K562 (cell line): ENCODE data around the gene JPH2. TPM values are rescaled to one million over a fixed set of nuclear protein-coding genes. Genes with fewer than 3 reads are reported as not detected.
A peak's percentile ranks its signal among the peaks of the same experiment; 100 is the strongest.
"Not testable (repeated sequence)": the region's sequence is repeated elsewhere in the genome, so short reads cannot be mapped to it uniquely, and the experiment has no call there.

Experiments
- ATAC-seq: fragments of 200-7000 bp; cut with Tn5 transposase; 3 replicates; pipeline ENCODE4 v1.9.1; 2020; ENCODE audit warnings: moderate library complexity
- BruUV-seq: library from RNA; stranded (reverse); fragments of 400-500 nt; replicated peaks from 2 replicates; lab custom pipeline; 2021; lab: Mats Ljungman, UMichigan
- CTCF ChIA-PET: fragments of 300-600 bp; formaldehyde crosslinking; extraction: SDS; loops from one replicate; lab custom pipeline; 2021; ENCODE audit warnings: low intra/inter-chr PET ratio; lab: Yijun Ruan, JAX
- POLR2A ChIA-PET: fragments of 300-600, 350-650 bp; sonication (Branson Sonifier 250); formaldehyde crosslinking; extraction: SDS; loops from one replicate; lab custom pipeline; 2021; ENCODE audit warnings: antibody characterized with exemption, inconsistent platforms; lab: Yijun Ruan, JAX
- DNase-seq, 4 experiments: peaks; one replicate each; pipeline versions ENCODE4 v3.0.0 to v3.0.0-alpha.2; 2011 to 2018; ENCODE audit warnings: low spot score in 3 of 4, mixed read lengths in 3 of 4; ENCODE audit errors: extremely low read depth in 1 of 4
- FAIRE-seq: peaks from 2 replicates; lab custom pipeline; 2011; peaks lifted over from hg19 to GRCh38; lab: Jason Lieb, UNC
- H2AFZ ChIP-seq: 2 replicates; pipeline ENCODE4 v1.6.0; 2011; ENCODE audit warnings: low read depth, low read length, control low read depth, inconsistent platforms
- H3K27ac ChIP-seq: fragments of 200-600 bp; 3 replicates; pipeline ENCODE4 v1.8.0; 2011; ENCODE audit warnings: low read depth, mild to moderate bottlenecking, control low read depth, inconsistent platforms, low read length, moderate library complexity, mixed read lengths; ENCODE audit errors: extremely low read depth
- H3K27me3 ChIP-seq, 2 experiments: fragments of 300-600 bp in 1 of 2; 2 replicates in 1 of 2; 3 replicates in 1 of 2; pipeline versions ENCODE4 v1.6.0 to v1.8.0; 2011; ENCODE audit warnings: inconsistent platforms in 2 of 2, low read length in 2 of 2, mild to moderate bottlenecking in 1 of 2, mixed read lengths in 1 of 2, moderate library complexity in 1 of 2; ENCODE audit not compliant: control insufficient read depth in 2 of 2, insufficient read depth in 2 of 2
- H3K36me3 ChIP-seq: fragments of 300-600 bp; 3 replicates; pipeline ENCODE4 v1.8.0; 2011; ENCODE audit warnings: mild to moderate bottlenecking, low read length, inconsistent platforms; ENCODE audit not compliant: control insufficient read depth, insufficient read depth
- H3K4me1 ChIP-seq, 2 experiments: fragments of 200-600 bp in 1 of 2; replicated peaks in 1 of 2; 2 replicates in 1 of 2; 3 replicates in 1 of 2; pipeline versions ENCODE4 v1.5.1 to v1.8.0; 2011; ENCODE audit warnings: inconsistent platforms in 2 of 2, low read length in 2 of 2, mild to moderate bottlenecking in 1 of 2, mixed read lengths in 1 of 2, moderate library complexity in 1 of 2; ENCODE audit not compliant: control insufficient read depth in 2 of 2, insufficient read depth in 2 of 2
- H3K4me2 ChIP-seq: 2 replicates; pipeline ENCODE4 v1.6.1; 2011; ENCODE audit warnings: low read length, control low read depth, inconsistent platforms, mixed read lengths; ENCODE audit not compliant: insufficient read depth
- H3K4me3 ChIP-seq: fragments of 200-600 bp; sonication (generic), shearing (Covaris generic); 2 replicates; pipeline ENCODE4 v1.5.1; 2016; ENCODE audit warnings: control low read depth, inconsistent platforms
- H3K79me2 ChIP-seq: fragments of 200-600 bp; 3 replicates; pipeline ENCODE4 v1.8.0; 2011; ENCODE audit warnings: low read length, inconsistent platforms; ENCODE audit not compliant: control insufficient read depth, insufficient read depth
- H3K9ac ChIP-seq, 2 experiments: 2 replicates each; pipeline versions ENCODE4 v1.6.0 to v1.6.1; 2011; ENCODE audit warnings: low read depth in 2 of 2, low read length in 2 of 2, control low read depth in 1 of 2, inconsistent platforms in 1 of 2, mild to moderate bottlenecking in 1 of 2, mixed read lengths in 1 of 2; ENCODE audit not compliant: insufficient read depth in 1 of 2
- H3K9me1 ChIP-seq: one replicate; pipeline ENCODE4 v1.6.0; 2011; ENCODE audit warnings: inconsistent platforms, mild to moderate bottlenecking, low read length, moderate library complexity; ENCODE audit not compliant: control insufficient read depth, insufficient read depth
- H3K9me3 ChIP-seq: replicated peaks from 2 replicates; pipeline ENCODE4 v1.5.1; 2011; ENCODE audit warnings: low read depth, low read length, inconsistent platforms; ENCODE audit not compliant: control insufficient read depth, insufficient read depth
- H4K20me1 ChIP-seq: replicated peaks from 2 replicates; pipeline ENCODE4 v1.6.1; 2011; ENCODE audit warnings: low read length, inconsistent platforms, mixed read lengths; ENCODE audit not compliant: control insufficient read depth, insufficient read depth
- MXI1 ChIP-seq: IDR thresholded peaks from 2 replicates; pipeline ENCODE4 v1.6.1; 2011; ENCODE audit warnings: low read depth, mild to moderate bottlenecking, improper control_type of control experiment, low read length
- RBM25 ChIP-seq: fragments of 200-400 bp; formaldehyde crosslinking; IDR thresholded peaks from 2 replicates; pipeline ENCODE4 v1.6.1; 2018; ENCODE audit warnings: low read length, low read depth, moderate library complexity; ENCODE audit not compliant: severe bottlenecking
- ZBTB17 ChIP-seq: fragments of 450-650 bp; formaldehyde crosslinking; IDR thresholded peaks from 2 replicates; pipeline ENCODE4 v1.4.0; 2020; ENCODE audit warnings: mild to moderate bottlenecking
- ZFP36 ChIP-seq: fragments of 150-350 bp; IDR thresholded peaks from 2 replicates; pipeline ENCODE4 v1.6.1; 2018; ENCODE audit warnings: low read length, low read depth; ENCODE audit not compliant: partially characterized antibody
- ZNF764 ChIP-seq: fragments of 250-450 bp; sonication (Bioruptor Pico); IDR thresholded peaks from 2 replicates; pipeline ENCODE4 v1.4.0; 2020; ENCODE audit warnings: low read depth, mild to moderate bottlenecking, moderate library complexity
- WGBS: fragments of 100-300 bp; shearing (Covaris generic); methylation state at CpG from one replicate; pipeline ENCODE4 v1.1.6; 2016; ENCODE audit warnings: low coverage, mixed read lengths; ENCODE audit not compliant: insufficient coverage; ENCODE audit errors: missing lambda C conversion rate; 5-methylcytosine and 5-hydroxymethylcytosine counted together
- in situ Hi-C: fragments of 300-500 bp; cut with MboI; formaldehyde crosslinking; loops from 4 replicates; pipeline ENCODE4 v1.15.0; 2018; ENCODE audit warnings: inconsistent platforms, mixed read lengths
- intact Hi-C: fragments of 100-400 bp; cut with micrococcal nuclease; formaldehyde crosslinking; loops from 2 replicates; pipeline ENCODE4 v1.14.2; 2022
- polyA plus RNA-seq, 8 experiments: library from polyadenylated mRNA; depleted of rRNA in 4 of 8; stranded (reverse) in 5 of 8; unstranded in 3 of 8; fragments of >200 nt; fragmentation: Nextera tagmentation in 2 of 8; fragmentation: Illumina TruSeq in 1 of 8; extraction: Ambion mirVana in 2 of 8; extraction: Trizol in 1 of 8; gene quantifications; 2 replicates each; pipeline versions ENCODE4 v1.2.1 to v1.2.3, GENCODE V29; 2011 to 2014; ENCODE audit warnings: inconsistent platforms in 1 of 8, missing spikeins in 1 of 8
- total RNA-seq, 7 experiments: library from RNA; depleted of rRNA in 6 of 7; stranded (reverse); fragments of >200 nt in 6 of 7; fragmentation: Illumina TruSeq in 2 of 7; extraction: Trizol in 2 of 7; gene quantifications; 2 replicates each; pipeline versions ENCODE4 v1.2.1 to v1.2.3, GENCODE V29; 2011 to 2021; ENCODE audit warnings: low replicate concordance in 1 of 7
- TF ChIP-seq, protein P1 (sequence below): sonication (generic); formaldehyde crosslinking; IDR thresholded peaks from 2 replicates; pipeline ENCODE4 v1.5.0; 2020; ENCODE audit warnings: missing genetic modification reagents

JPH2 gene
- total and polyA plus RNA-seq, 9 of the 15 experiments (the other 6 are each of a cell fraction or from before 2014, with no cell fraction given), result not detected

DNA sequence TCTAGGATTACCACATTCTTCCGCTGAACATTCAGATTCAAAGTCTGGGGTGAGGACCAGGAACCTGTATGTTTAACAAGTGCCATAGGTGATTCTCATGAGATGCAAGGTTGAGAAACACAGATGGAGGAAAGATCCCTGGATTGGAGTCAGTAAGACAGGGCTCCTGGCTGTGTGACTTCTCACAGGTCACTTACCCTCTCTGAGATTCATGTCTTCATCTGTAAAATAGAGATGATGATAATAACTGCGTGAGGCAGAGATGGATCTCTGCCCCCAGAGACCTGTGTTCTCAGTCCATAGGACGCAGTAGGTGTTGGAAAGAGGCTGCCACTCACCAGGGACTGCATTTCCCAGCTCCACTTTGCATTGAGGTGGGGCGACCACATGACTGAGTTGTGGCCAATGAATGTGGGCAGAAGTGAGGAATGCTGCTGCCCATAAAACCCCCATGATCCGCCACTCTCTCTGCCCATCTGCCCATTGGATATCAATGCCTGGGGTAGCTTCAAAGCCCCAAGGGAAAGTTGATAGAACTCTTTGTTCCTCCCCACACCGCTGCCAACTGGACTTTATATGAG, 46.5 kb upstream of the JPH2 start:
- POLR2A ChIA-PET, result interaction anchor here (0.6 to 1.1 kb wide), 2 partner anchors 9 to 33 kb away, joined by 3 read pairs; no protein-coding TSS in a partner anchor
- intact Hi-C loops, result no loop called here
- Histone ChIP-seq H2AFZ (no peak overlapping the region), H4K20me1 (no peaks in the 10 kb centered on the region), H3K4me2 (no peak overlapping the region), H3K36me3 (no peaks in the 10 kb centered on the region), H3K27me3 (peaks cover 13 to 31% of the 10 kb centered on the region in 2 experiments; a peak in 3 of 5 replicates), H3K9me3 (no peaks in the 10 kb centered on the region), H3K9ac (no peak overlapping the region), H3K79me2 (no peaks in the 10 kb centered on the region), H3K4me1 (no peaks in the 10 kb centered on the region; a peak in 1 of 5 replicates), H3K4me3 (no peak overlapping the region), H3K27ac (no peak overlapping the region), H3K9me1 (no peaks in the 10 kb centered on the region)
- DNase-seq (no peak), ATAC-seq (0 out of 3 replicates have a peak, but pooled peaks have one; percentile 28), FAIRE-seq (no peak)
- no TSS peak for BruUV-seq
- 17% methylated on average over 6 of the region's 6 CpGs for WGBS
- TF ChIP-seq ZBTB17 (CRISPR knock-in tag) (no peak), MXI1 (no peak), RBM25 (peak; percentile 83), ZNF764 (CRISPR knock-in tag) (no peak), ZFP36 (peak; percentile 13)
- TF ChIP-seq, protein P1, sequence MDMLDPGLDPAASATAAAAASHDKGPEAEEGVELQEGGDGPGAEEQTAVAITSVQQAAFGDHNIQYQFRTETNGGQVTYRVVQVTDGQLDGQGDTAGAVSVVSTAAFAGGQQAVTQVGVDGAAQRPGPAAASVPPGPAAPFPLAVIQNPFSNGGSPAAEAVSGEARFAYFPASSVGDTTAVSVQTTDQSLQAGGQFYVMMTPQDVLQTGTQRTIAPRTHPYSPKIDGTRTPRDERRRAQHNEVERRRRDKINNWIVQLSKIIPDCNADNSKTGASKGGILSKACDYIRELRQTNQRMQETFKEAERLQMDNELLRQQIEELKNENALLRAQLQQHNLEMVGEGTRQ (CRISPR knock-in tag), result 0 out of 2 replicates have a peak, but pooled peaks have one; percentile 15
- CTCF ChIA-PET, result no interaction called here
- in situ Hi-C loops, result no loop called here

DNA sequence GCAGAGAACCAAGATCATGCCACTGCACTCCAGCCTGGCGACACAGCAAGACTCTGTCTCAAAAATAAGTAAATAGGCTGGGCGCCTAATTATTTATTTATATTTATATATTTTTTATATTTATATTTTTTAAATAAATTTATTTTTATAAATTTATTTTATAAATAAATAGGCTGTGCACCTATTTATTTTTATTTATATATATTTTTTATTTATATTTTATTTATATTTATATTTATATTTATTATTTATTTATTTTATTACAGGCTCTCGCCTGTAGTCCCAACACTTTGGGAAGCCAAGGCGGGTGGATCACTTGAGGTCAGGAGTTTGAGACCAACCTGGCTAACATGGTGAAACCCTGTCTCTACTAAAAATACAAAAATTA, 45.5 kb upstream of the JPH2 start:
- peaks cover 13 to 38% of the 10 kb centered on the region in 2 experiments; a peak in 3 of 5 replicates for H3K27me3 ChIP-seq
- H3K9me3 ChIP-seq, POLR2A ChIA-PET, H2AFZ ChIP-seq, FAIRE-seq, H3K4me1 ChIP-seq, H4K20me1 ChIP-seq, ATAC-seq, in situ Hi-C loops, H3K4me3 ChIP-seq, DNase-seq, H3K9me1 ChIP-seq, H3K9ac ChIP-seq, BruUV-seq, H3K36me3 ChIP-seq, H3K4me2 ChIP-seq, intact Hi-C loops, H3K27ac ChIP-seq, CTCF ChIA-PET, H3K79me2 ChIP-seq: not testable (repeated sequence)
- WGBS, result 19% methylated on average over 4 of the region's 4 CpGs
